GM19468 (cell line): ENCODE results near the gene CDC6.

Source experiments
- ATAC-seq: cut with Tn5 transposase; IDR thresholded peaks from one replicate; pipeline ENCODE4 v1.9.1; 2021; ENCODE audit warnings: mild to moderate bottlenecking, moderate library complexity, moderate number of reproducible peaks; ENCODE audit not compliant: unreplicated experiment; ENCODE audit errors: extremely low read depth

CDC6 gene

DNA sequence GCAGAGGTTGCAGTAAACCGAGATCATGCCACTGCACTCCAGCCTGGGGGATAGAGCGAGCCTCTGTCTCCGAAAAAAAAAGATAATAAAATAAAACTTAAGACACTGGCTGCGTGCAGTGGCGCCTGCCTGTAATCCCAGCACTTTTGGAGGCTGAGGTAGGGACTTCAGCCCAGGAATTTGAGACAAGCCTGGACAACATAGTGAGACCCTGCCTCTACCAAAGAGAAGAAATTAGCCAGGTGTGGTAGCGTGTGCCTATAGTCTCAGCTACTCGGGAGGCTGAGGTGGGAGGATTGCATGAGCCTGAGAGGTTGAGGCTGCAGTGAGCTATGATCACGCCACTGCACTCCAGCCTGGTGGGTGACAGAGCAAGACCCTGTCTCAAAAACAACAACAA lies 47.9 kb downstream of the CDC6 start:
- no peak for ATAC-seq

GRCh38 chr17:40337351-40337750 lies 49.7 kb downstream of the CDC6 start:
- ATAC-seq, result no peak

- no peak for ATAC-seq
Observed at GRCh38 chr17:40338058-40338457, 50.4 kb downstream of the CDC6 start.

DNA sequence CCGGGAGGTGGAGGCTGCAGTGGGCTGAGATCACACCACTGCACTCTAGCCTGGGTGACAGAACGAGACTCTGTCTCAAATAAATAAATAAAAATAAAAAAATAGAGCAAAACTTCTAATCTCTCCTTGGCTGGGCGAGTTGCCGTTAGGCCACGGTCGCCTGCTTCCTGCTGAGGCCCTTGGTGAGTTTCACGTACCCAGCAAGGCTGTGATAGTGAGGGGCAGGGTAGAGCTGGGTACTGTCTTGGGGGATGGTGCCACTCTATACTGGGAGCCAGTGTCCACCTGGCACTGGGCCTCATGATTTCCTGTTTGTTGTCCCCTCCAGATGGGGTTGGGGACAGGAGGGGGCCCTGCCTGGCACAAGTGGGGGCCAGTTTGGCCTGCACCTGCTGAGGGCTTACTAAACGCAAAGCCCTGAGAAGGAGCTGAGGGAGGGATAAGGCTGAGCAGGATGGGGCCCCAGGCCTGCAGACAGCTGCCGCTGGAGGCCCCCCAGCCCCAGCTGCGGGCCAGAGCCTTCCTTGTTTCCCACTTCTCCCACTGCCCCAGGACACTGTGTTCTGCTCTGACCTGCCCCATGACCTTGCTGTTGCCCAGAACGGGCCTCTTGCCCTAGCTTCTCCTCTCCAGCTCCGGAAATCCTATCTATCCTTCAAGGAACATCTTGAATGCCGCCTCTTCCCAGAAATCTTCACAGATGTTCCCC lies 51.4 kb downstream of the CDC6 start:
- ATAC-seq, result no peak

- no peak for ATAC-seq
Observed at GRCh38 chr17:40340327-40340726, 52.6 kb downstream of the CDC6 start.

DNA sequence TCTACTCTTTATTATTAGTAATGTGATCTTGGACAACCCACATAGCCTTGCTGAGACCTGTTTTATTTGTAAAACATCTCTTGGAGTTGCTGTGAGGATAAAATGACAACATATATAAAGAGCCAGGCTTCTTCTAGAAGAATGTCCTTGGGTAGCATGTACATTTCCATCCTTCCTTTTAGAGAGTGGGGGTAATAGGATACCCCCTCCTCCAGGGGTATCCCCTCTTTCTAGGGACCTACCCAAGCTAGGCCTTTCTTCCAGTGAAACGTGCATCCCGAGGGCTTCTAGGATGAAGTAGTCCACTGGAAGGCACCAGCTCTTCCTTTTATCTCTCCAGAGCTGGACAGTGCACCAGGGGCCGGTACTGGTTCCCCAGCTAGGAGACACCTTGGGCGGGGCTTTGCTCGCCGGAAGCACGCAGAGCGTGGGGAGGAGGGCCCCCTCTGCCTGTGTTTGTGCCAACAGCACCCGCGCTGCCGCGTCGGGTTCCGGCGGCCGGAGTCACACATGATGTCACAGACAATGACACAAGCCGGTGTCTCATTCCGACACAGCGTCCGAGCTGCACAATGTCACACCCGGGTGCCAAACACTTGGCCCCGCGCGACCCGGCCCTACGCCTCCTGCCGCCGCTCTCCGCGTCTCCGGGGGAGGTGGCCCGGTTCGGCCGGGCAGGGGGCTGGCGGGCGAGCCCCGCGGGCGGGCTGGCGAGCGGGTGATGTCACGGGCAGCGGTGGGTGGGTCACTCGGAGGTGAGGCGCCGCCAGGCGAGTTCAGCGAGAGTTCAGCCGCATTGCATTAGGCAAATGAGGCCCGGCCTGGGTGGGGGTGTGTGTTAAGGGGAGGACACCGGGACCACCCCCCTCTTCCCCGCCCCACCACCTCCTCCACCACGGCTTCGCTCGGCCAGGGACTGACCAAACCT lies 53.5 kb downstream of the CDC6 start:
- peak; percentile 41 for ATAC-seq

DNA sequence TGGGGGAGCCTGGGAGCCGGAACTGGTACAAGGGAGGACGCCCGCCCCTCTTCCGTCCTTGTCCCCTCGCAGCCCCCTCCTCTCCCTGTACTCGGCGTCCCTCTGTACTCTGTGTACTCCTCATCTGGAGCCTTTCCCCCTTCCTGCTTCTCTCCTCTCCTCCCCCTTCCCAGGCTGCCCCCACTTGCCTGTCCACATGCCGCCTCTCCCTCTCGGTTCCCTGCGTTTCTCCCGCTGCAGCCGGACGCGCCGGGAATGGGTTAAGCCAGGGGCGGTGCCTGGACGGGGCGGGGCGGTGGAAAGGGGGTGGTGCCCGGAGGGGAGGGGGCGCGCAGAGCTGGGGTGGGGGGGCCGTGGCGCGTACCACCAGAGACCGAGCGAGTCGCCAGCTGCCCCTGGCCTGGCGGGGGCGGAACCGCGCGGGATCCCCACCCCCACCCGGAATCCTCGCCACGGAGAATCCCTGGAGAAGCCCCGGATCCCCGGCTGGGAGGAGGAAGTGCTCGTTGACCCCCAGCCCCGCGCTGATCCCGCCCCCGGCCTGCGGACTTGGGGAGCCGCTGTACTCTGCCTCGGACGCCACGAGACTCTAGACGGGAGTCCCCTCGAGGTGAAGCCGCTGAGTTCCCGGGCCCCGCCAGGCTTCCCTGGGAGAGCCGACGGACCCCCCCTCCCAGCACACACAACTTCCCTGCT lies 54.3 kb downstream of the CDC6 start:
- no peak for ATAC-seq

GRCh38 chr17:40342504-40343218 lies 55.0 kb downstream of the CDC6 start:
- ATAC-seq, result no peak

GRCh38 chr17:40343219-40344119 lies 55.8 kb downstream of the CDC6 start:
- ATAC-seq, result no peak

GRCh38 chr17:40344421-40345160 lies 56.9 kb downstream of the CDC6 start:
- no peak for ATAC-seq

DNA sequence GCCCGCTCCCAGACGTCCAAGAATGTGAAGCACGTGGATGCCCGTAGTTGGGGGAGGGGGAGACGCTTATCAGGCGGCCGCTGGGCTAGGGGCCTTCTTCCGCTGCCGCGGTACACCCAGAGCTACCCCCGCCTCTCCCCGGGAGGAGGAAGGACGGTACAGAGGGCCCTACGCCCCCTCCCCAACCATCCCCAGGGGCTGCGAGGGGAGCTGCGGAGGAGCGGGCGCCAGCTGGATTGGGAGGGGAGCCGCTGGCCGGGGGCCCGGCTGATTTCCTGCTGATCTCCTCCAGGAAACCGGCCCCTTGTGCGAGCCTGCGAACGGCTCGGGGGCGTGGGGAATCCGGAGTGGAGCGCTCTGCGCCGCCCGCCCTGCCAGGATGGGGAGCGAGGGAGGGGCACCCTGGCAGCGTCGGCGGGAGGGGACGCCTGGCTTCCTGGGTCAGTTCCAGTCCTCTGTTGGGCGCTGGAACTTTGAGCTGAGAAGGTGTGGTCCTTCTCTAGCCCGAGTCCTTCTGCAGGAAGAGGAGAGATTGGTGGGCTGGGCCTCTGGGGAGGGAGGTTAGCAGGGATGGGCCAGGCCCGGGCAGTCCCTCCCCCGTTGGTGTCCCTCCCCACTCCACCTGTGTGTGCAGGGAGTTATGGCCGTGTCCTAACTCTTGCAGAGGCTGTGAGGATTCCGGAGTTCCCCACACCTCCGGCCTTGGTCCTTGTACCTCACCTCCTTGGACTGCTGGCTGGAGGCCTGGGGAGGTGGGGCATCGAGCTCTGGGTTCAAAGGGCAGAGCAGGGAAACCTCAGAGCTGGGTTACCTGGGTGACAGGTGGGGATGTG lies 57.7 kb downstream of the CDC6 start:
- no peak for ATAC-seq

DNA sequence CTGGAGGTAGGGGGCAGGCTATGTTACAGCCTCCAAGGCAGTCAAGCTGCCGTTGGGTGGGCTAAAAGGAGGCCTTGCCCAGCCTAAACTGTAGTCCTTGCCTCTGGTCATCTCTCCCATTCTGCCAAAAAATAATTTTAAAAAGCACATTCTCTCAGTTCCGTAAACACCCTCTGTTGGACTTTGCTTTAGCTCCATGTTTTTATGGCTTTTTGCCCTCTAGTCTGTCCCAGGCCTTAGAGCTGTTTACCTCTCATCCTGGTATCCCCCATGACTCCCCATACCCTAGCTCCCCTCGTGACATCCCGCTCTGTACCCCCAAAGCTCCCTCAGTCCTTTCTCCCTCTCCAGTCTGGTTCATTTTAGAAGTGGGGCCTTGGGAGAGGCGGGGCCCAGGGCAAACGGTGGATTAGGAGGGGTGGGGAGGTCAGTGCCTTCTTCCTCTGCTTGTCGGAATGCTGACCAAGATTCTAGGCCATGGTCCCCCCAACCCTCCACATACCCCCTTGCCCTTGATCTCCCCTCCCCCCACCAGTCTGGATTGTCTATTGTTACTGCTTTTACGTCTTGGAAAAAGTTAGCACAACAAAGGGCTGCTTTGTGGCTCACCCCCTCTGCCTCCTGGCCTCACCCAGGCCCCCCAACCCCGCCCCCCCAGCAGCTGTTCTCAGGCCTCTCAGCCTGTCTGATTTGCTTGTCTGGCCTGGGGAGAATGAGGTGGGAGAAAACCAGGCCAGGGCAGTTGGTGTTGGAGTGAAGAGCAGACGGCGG lies 58.5 kb downstream of the CDC6 start:
- no peak for ATAC-seq

DNA sequence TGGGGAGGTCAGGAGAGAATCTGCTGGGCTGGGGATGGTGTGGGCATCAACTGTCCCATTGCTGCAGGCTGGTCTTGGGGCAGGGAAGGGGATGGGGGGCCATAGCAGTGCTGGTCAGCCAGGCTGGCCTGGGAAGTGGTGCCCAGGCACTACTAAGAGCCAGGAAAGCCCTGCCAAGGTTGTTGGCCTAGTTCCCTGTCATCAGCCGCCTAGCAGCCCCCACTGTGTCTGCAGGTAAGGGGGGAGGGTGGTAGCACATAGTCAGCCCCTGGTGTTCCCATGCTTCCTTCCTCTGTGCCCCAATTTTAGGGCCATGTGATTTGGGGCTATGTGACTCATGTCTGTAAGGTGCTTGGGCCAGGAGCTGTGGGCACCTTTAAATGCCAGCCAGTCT lies 59.1 kb downstream of the CDC6 start:
- no peak for ATAC-seq

DNA sequence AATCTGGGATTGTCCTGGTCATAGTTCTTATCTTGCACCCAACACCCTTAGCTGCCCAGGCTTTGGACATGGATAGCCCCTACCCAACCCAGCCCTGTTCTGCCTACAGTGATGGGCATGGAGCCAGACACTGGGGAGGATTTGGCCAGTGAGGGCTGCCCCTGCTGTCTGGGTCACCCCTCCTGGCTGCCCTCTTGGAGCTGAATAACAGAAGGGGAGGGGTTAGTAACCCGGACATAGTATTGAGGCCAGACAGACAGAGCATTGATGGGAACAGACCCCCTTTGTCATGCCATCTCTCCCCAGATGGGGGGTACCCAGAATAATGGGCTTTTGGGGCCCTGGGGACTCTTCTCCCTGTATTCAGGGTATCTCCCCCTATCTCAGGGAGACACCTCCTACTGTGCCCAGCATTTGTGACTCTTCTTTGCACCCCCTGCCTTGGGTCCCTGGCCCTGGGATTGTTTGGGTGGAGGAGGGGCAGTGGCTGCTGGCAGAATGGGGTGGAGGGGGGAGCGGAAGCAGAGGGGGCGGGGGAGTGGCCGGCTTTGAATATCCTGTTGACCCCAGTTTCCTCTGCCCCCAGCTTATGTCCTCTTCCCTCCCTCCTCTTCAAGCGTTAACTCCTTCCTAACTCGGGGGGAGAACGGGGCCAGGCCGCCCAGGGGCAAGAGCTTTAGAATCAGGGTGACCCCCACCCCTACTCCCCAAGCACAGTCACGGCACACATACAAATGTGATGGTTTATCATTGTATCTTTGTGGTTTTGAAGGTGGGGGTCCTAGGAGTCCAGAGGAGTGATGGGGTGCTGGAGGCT lies 59.8 kb downstream of the CDC6 start:
- no peak for ATAC-seq

GRCh38 chr17:40348136-40348504 lies 60.4 kb downstream of the CDC6 start:
- no peak for ATAC-seq
